SKM-1 treated with dmso at 0.1 percent for 144 hours (cell line): ENCODE data around the gene CBY1.
"Not testable (repeated sequence)": the region's sequence is repeated elsewhere in the genome, so short reads cannot be mapped to it uniquely, and the experiment has no call there.

Experiments used
- DNase-seq: peaks from one replicate; lab custom pipeline; 2025; ENCODE audit not compliant: unreplicated experiment; lab: John Stamatoyannopoulos, UW

CBY1 gene

GRCh38 chr22:38656256-38657044 is at the start of gene CBY1, which contains the start of gene FAM227A:
TSS of gene CBY1 (plus strand) at chr22:38656638. CDS start at chr22:38668055, 11,417 bp downstream.
TSS of gene FAM227A (minus strand) at chr22:38656392. CDS start at chr22:38650168, 6,224 bp downstream.
- peak; percentile 82 for DNase-seq

- DNase-seq: no peak
Measured at GRCh38 chr22:38607680-38608079, 48.8 kb upstream of the CBY1 start.

- no peak for DNase-seq
Measured at GRCh38 chr22:38608992-38609750, 47.3 kb upstream of the CBY1 start.

GRCh38 chr22:38610234-38610633 is 46.2 kb upstream of the CBY1 start:
- DNase-seq: no peak

GRCh38 chr22:38611559-38611958 is 44.9 kb upstream of the CBY1 start:
- DNase-seq: no peak

- no peak for DNase-seq
Measured at GRCh38 chr22:38612217-38613006, 44.0 kb upstream of the CBY1 start.

- DNase-seq: no peak
Measured at GRCh38 chr22:38613588-38613987, 42.9 kb upstream of the CBY1 start.

GRCh38 chr22:38614332-38615063 is 41.9 kb upstream of the CBY1 start:
- DNase-seq: no peak

- not testable (repeated sequence) for DNase-seq
Measured at GRCh38 chr22:38615064-38615405, 41.4 kb upstream of the CBY1 start.

GRCh38 chr22:38618258-38618657 is 38.2 kb upstream of the CBY1 start:
- DNase-seq: no peak

GRCh38 chr22:38618682-38619081 is 37.8 kb upstream of the CBY1 start:
- DNase-seq: no peak

- no peak for DNase-seq
Measured at GRCh38 chr22:38623351-38623750, 33.1 kb upstream of the CBY1 start.

GRCh38 chr22:38628444-38628843 is 28.0 kb upstream of the CBY1 start:
- DNase-seq: no peak

- DNase-seq: no peak
Measured at GRCh38 chr22:38629108-38629507, 27.3 kb upstream of the CBY1 start.

- peak; percentile 57 for DNase-seq
Measured at GRCh38 chr22:38631724-38632123, 24.7 kb upstream of the CBY1 start.

GRCh38 chr22:38632528-38632927 is 23.9 kb upstream of the CBY1 start:
- no peak for DNase-seq

- no peak for DNase-seq
Measured at GRCh38 chr22:38638216-38638615, 18.2 kb upstream of the CBY1 start.

- DNase-seq: no peak
Measured at GRCh38 chr22:38638728-38639127, 17.7 kb upstream of the CBY1 start.

GRCh38 chr22:38641476-38642040 is 14.9 kb upstream of the CBY1 start:
- no peak for DNase-seq

- not testable (repeated sequence) for DNase-seq
Measured at GRCh38 chr22:38644245-38644644, 12.2 kb upstream of the CBY1 start.
